Nephron progenitor cell (in vitro differentiated cells): ENCODE measurements around the gene DHCR24.
"Not testable (repeated sequence)": the region's sequence is repeated elsewhere in the genome, so short reads cannot be mapped to it uniquely, and the experiment has no call there.

Experiments
- DNase-seq: peaks from one replicate; pipeline ENCODE4 v3.0.0; 2021
- H3K27ac Mint-ChIP-seq: 2 replicates; pipeline ENCODE4 v1.8.0; 2021; ENCODE audit warnings: mild to moderate bottlenecking, moderate library complexity, mixed read lengths
- H3K27me3 Mint-ChIP-seq: 2 replicates; pipeline ENCODE4 v1.8.0; 2021; ENCODE audit warnings: mild to moderate bottlenecking, low read depth, mixed read lengths; ENCODE audit not compliant: poor library complexity
- H3K36me3 Mint-ChIP-seq: 2 replicates; pipeline ENCODE4 v1.8.0; 2021; ENCODE audit warnings: low read depth, mixed read lengths
- H3K4me1 Mint-ChIP-seq: 2 replicates; pipeline ENCODE4 v1.8.0; 2021; ENCODE audit warnings: mixed read lengths
- H3K4me3 Mint-ChIP-seq: 2 replicates; pipeline ENCODE4 v1.8.0; 2021; ENCODE audit warnings: mild to moderate bottlenecking, moderate library complexity, mixed read lengths
- H3K9me3 Mint-ChIP-seq: 2 replicates; pipeline ENCODE4 v1.8.0; 2021; ENCODE audit warnings: mild to moderate bottlenecking, moderate library complexity, mixed read lengths
- TF ChIP-seq, protein P1 (sequence below): fragments of 200-600 bp; sonication (generic); IDR thresholded peaks from 2 replicates; pipeline ENCODE4 v1.5.0; 2021; ENCODE audit warnings: antibody characterized with exemption

The DHCR24 gene

DNA sequence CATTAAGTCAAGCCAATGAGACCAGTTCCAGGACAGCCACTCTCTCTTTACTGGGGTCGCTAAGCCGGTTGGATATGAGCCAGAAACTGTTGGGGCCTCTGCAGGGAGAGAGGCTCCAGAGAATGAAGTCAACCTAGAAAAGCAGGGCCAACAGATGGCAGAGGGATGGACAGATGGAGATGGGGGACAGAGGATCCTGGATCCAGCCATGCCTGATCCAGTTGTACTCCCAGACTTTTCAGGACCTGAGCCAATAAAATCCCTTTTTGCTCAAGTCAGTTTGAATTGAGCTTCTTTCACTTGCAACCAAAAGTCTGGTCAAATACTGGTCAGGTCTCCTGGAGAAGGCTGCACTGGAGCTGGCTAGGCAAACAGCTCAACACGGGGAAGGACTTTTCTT, 2.2 kb downstream of the DHCR24 start:
- Mint-ChIP-seq H3K27me3 (peaks cover 8% of the 10 kb centered on the region), H3K4me3 (peak overlapping the region; percentile 97), H3K27ac (no peak overlapping the region), H3K36me3 (peaks cover 50% of the 10 kb centered on the region), H3K4me1 (peaks cover 50% of the 10 kb centered on the region), H3K9me3 (peaks cover 18% of the 10 kb centered on the region)
- no peak for DNase-seq
- TF ChIP-seq, protein P1, sequence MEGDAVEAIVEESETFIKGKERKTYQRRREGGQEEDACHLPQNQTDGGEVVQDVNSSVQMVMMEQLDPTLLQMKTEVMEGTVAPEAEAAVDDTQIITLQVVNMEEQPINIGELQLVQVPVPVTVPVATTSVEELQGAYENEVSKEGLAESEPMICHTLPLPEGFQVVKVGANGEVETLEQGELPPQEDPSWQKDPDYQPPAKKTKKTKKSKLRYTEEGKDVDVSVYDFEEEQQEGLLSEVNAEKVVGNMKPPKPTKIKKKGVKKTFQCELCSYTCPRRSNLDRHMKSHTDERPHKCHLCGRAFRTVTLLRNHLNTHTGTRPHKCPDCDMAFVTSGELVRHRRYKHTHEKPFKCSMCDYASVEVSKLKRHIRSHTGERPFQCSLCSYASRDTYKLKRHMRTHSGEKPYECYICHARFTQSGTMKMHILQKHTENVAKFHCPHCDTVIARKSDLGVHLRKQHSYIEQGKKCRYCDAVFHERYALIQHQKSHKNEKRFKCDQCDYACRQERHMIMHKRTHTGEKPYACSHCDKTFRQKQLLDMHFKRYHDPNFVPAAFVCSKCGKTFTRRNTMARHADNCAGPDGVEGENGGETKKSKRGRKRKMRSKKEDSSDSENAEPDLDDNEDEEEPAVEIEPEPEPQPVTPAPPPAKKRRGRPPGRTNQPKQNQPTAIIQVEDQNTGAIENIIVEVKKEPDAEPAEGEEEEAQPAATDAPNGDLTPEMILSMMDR = no peak

DNA sequence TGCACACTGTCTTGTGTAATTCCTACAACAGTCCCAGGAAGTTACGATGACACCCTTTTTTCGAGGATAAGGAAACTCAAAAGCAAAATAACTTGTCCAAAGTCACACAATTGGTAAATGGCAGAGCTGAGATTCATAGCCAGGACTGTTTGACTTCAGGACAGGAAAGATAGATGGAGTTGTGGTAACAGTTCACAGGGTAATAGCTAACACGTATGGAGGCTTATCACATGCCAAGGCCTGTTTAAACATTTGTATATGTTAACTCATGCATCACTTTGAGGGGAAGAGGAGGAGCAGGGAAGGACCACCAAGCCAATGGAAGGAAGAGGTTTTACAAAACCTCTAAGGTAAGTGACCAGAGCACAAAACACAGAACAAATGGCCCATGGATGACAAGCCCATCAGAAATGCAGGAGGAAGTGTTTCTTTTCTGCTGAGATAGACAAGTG, 2.8 kb downstream of the DHCR24 start:
- peaks cover 56% of the 10 kb centered on the region for H3K36me3 Mint-ChIP-seq
- peak overlapping the region; percentile 26 for H3K27ac Mint-ChIP-seq
- no peak for DNase-seq
- H3K9me3 Mint-ChIP-seq = peaks cover 24% of the 10 kb centered on the region
- peak overlapping the region; percentile 97 for H3K4me3 Mint-ChIP-seq
- H3K27me3 Mint-ChIP-seq = peaks cover 8% of the 10 kb centered on the region
- H3K4me1 Mint-ChIP-seq = peaks cover 50% of the 10 kb centered on the region
- TF ChIP-seq, protein P1 = no peak

DNA sequence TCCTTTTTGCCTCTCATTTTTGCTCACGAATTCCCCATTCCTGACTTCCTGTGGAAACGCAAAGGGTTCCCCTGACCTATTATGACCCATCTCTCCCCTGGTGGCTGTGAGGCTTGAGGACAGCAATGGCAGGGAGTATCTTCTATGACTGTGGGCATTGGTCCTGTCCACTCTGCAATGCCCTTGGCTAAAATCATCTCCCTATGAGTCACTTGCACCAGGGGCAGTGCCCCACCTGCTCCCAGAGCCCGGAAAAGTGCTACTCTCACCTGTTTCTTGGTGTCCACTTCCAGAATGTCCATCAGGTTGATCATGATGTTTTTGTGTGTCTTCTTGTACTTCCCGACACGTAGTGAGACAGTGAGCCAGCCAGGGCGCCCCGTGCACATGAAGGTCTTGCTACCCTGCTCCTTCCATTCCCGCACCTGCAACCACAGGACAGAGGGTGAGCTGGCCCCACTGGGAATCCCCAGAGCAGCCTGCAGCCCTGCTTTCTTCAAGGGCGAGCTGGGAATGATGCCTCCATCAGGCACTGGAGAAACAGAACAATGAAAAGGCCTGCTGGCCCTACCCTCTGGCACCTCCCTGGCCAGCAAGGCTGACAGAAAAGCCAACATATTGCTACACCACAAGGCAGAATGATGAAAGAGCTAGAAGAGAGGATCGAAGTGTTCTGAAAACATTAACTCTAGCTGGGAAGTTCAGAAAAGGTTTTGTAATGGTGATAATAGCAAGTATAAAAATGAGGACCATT, 3.5 kb downstream of the DHCR24 start:
- TF ChIP-seq, protein P1 = no peak
- Mint-ChIP-seq H3K4me1 (peaks cover 50% of the 10 kb centered on the region), H3K27me3 (peaks cover 8% of the 10 kb centered on the region), H3K9me3 (peaks cover 27% of the 10 kb centered on the region), H3K4me3 (peak overlapping the region; percentile 97), H3K36me3 (peaks cover 62% of the 10 kb centered on the region), H3K27ac (peak overlapping the region; percentile 59)
- no peak for DNase-seq

DNA sequence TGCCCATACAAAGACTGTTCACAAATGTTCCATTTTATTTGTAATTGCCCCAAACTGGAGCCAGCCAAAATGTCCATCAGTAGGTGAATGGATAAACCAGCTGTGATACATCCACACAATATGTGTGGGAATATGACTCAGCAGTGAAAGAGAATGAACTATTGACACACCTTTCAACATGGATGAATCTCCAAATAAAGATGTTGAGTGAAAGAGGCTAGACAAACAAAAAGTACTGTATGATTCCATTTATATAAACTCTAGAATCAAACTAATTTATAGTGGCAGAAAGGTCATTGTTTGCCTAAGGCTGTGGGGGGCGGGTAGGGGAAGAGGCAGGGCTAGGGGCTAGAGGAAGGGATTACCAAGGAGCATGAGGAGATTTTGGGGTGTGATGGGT, 4.5 kb downstream of the DHCR24 start:
- Mint-ChIP-seq H3K36me3 (peaks cover 70% of the 10 kb centered on the region), H3K27ac (no peak overlapping the region), H3K4me3 (no peak overlapping the region), H3K27me3 (peaks cover 8% of the 10 kb centered on the region), H3K9me3 (peaks cover 28% of the 10 kb centered on the region), H3K4me1 (peaks cover 40% of the 10 kb centered on the region)
- DNase-seq = no peak
- TF ChIP-seq, protein P1 = no peak

DNA sequence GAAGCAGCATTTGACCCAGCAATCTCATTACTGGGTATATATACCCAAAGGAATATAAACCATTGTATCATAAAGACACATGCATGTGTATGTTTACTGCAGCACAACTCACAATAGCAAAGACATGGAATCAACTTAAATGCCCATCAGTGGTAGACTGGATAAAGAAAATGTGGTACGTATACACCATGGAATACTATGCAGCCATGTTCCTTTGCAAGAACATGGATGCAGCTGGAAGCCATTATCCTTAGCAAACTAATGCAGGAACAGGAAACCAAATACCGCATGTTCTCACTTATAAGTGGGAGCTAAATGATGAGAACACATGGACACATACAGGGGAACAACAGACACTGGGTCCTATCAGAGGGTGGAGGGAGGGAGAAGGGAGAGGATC, 5.4 kb downstream of the DHCR24 start:
- not testable (repeated sequence) for H3K4me3 Mint-ChIP-seq, DNase-seq, H3K27me3 Mint-ChIP-seq, H3K27ac Mint-ChIP-seq
- peaks cover 38% of the 10 kb centered on the region for H3K4me1 Mint-ChIP-seq
- H3K9me3 Mint-ChIP-seq = peaks cover 28% of the 10 kb centered on the region
- H3K36me3 Mint-ChIP-seq = peaks cover 78% of the 10 kb centered on the region

DNA sequence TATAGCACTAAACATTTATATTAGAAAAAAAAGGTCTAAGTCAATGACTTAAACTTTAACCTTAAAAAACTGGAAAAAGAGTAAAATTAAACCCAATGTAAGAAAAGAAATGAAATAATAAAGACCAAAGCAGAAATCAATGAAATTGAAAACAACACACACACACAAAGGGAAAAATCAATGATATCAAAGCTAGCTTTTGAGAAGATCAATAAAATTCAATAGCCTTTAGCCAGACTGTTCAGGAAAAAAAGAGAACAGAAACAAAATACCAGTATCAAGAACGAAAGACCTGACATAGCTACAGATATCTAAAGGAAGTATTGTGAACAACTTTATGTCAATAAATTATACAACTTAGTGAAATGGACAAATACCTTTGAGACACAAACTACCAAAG, 7.1 kb downstream of the DHCR24 start:
- Mint-ChIP-seq H3K4me1 (peaks cover 21% of the 10 kb centered on the region), H3K4me3 (no peak overlapping the region), H3K9me3 (peaks cover 28% of the 10 kb centered on the region), H3K27ac (no peak overlapping the region), H3K27me3 (peaks cover 3% of the 10 kb centered on the region), H3K36me3 (peaks cover 95% of the 10 kb centered on the region)
- TF ChIP-seq, protein P1 = no peak
- DNase-seq = no peak
